GM23338 (cell line): ENCODE results near the gene RYR2. TPM values are rescaled to one million over a fixed set of nuclear protein-coding genes. Genes with fewer than 3 reads are reported as not detected.
"Not testable (repeated sequence)": the region's sequence is repeated elsewhere in the genome, so short reads cannot be mapped to it uniquely, and the experiment has no call there.

Experiments used
- ATAC-seq: fragments of 200-7000 bp; cut with Tn5 transposase; 3 replicates; pipeline ENCODE4 v1.9.1; 2020
- DNase-seq: peaks from one replicate; pipeline ENCODE4 v3.0.0-alpha.2; 2015; ENCODE audit warnings: low spot score
- H2AFZ ChIP-seq: fragments of 200-600 bp; sonication (generic); 2 replicates; pipeline ENCODE4 v1.8.0; 2016; ENCODE audit warnings: antibody characterized with exemption, mild to moderate bottlenecking, moderate library complexity
- H3F3A ChIP-seq: fragments of 200-600 bp; sonication (generic); replicated peaks from 2 replicates; pipeline ENCODE4 v1.8.0; 2017; ENCODE audit warnings: antibody characterized with exemption, mixed run types, low read depth
- H3K27ac ChIP-seq: fragments of 200-600 bp; sonication (generic); 2 replicates; pipeline ENCODE4 v1.6.1; 2016; ENCODE audit warnings: low read depth
- H3K27me3 ChIP-seq: fragments of 200-600 bp; sonication (generic); 2 replicates; pipeline ENCODE4 v1.8.0; 2016; ENCODE audit warnings: mild to moderate bottlenecking, mixed run types, moderate library complexity; ENCODE audit not compliant: insufficient read depth
- H3K36me3 ChIP-seq: fragments of 200-600 bp; sonication (generic); 2 replicates; pipeline ENCODE4 v1.8.0; 2016; ENCODE audit warnings: mild to moderate bottlenecking; ENCODE audit not compliant: insufficient read depth
- H3K4me1 ChIP-seq: fragments of 200-600 bp; sonication (generic); 2 replicates; pipeline ENCODE4 v1.8.0; 2016; ENCODE audit warnings: mild to moderate bottlenecking, moderate library complexity; ENCODE audit not compliant: insufficient read depth
- H3K4me2 ChIP-seq: fragments of 200-600 bp; sonication (generic); 2 replicates; pipeline ENCODE4 v1.7.1; 2017; ENCODE audit warnings: mixed run types
- H3K4me3 ChIP-seq: fragments of 200-600 bp; sonication (generic); 2 replicates; pipeline ENCODE4 v1.6.1; 2016; ENCODE audit warnings: mixed run types
- H3K79me2 ChIP-seq: fragments of 200-600 bp; sonication (generic); replicated peaks from 2 replicates; pipeline ENCODE4 v1.8.0; 2017; ENCODE audit warnings: mild to moderate bottlenecking; ENCODE audit not compliant: insufficient read depth
- H3K9me2 ChIP-seq: fragments of 200-600 bp; sonication (generic); 2 replicates; pipeline ENCODE4 v1.8.0; 2017; ENCODE audit not compliant: insufficient read depth
- H4K20me1 ChIP-seq: fragments of 200-600 bp; sonication (generic); replicated peaks from 2 replicates; pipeline ENCODE4 v1.8.0; 2017; ENCODE audit warnings: mild to moderate bottlenecking; ENCODE audit not compliant: insufficient read depth
- H3K27ac Mint-ChIP-seq: 2 replicates; pipeline ENCODE4 v1.8.0; 2020; ENCODE audit warnings: inconsistent platforms, mild to moderate bottlenecking, moderate library complexity, mixed read lengths
- H3K27me3 Mint-ChIP-seq: 3 replicates; pipeline ENCODE4 v1.8.0; 2022; ENCODE audit warnings: low read depth, mild to moderate bottlenecking, moderate library complexity, mixed read lengths, inconsistent platforms; ENCODE audit not compliant: insufficient read depth, poor library complexity
- H3K36me3 Mint-ChIP-seq: 3 replicates; pipeline ENCODE4 v1.8.0; 2021; ENCODE audit warnings: low read depth, mild to moderate bottlenecking, inconsistent platforms, moderate library complexity, mixed read lengths
- H3K4me1 Mint-ChIP-seq: 3 replicates; pipeline ENCODE4 v1.8.0; 2020; ENCODE audit warnings: mild to moderate bottlenecking, inconsistent platforms, mixed read lengths
- H3K4me3 Mint-ChIP-seq: 3 replicates; pipeline ENCODE4 v1.8.0; 2021; ENCODE audit warnings: moderate library complexity, mild to moderate bottlenecking, inconsistent platforms, mixed read lengths
- H3K9me3 Mint-ChIP-seq: 3 replicates; pipeline ENCODE4 v1.8.0; 2020; ENCODE audit warnings: moderate library complexity, mild to moderate bottlenecking, inconsistent platforms, mixed read lengths
- CREB1 ChIP-seq: fragments of 250-450 bp; sonication (Bioruptor Pico); IDR thresholded peaks from 2 replicates; pipeline ENCODE4 v1.5.0; 2020; ENCODE audit warnings: low read depth, mild to moderate bottlenecking, moderate library complexity
- EZH2 ChIP-seq: fragments of 200-600 bp; sonication (generic); IDR thresholded peaks from one replicate; pipeline ENCODE4 v1.8.0; 2017; ENCODE audit warnings: antibody characterized with exemption, mild to moderate bottlenecking, low read depth; ENCODE audit not compliant: unreplicated experiment
- EZH2phosphoT487 ChIP-seq: fragments of 200-600 bp; sonication (generic); IDR thresholded peaks from one replicate; pipeline ENCODE4 v1.8.1; 2018; ENCODE audit warnings: antibody characterized with exemption; ENCODE audit not compliant: unreplicated experiment
- JUNB ChIP-seq: IDR thresholded peaks from one replicate; pipeline ENCODE4 v1.6.1; 2016; ENCODE audit warnings: antibody characterized with exemption; ENCODE audit not compliant: unreplicated experiment
- NANOG ChIP-seq: IDR thresholded peaks from 2 replicates; pipeline ENCODE4 v1.6.1; 2016; ENCODE audit warnings: antibody characterized with exemption, borderline replicate concordance
- ZNF114 ChIP-seq: fragments of 250-450 bp; sonication (Bioruptor Pico); IDR thresholded peaks from 2 replicates; pipeline ENCODE4 v1.5.0; 2020; ENCODE audit warnings: mild to moderate bottlenecking, moderate library complexity
- polyA plus RNA-seq: library from polyadenylated mRNA; unstranded; fragments of >200 nt; fragmentation: Nextera tagmentation; extraction: Ambion mirVana; gene quantifications from 2 replicates; pipeline ENCODE4 v1.2.1, GENCODE V29; 2016
- total RNA-seq: library from RNA; depleted of rRNA; stranded (reverse); fragments of >200 nt; shearing (Covaris generic); gene quantifications from 2 replicates; pipeline ENCODE4 v1.2.3, GENCODE V29; 2014
- TF ChIP-seq, protein P1 (sequence below), 2 experiments: fragments of 200-600 bp in 1 of 2; sonication (generic) in 1 of 2; conservative IDR thresholded peaks; 2 replicates each; pipeline versions ENCODE4 v1.5.1 to v1.6.1; 2016 to 2017; ENCODE audit warnings: antibody characterized with exemption in 2 of 2, low read depth in 2 of 2, mild to moderate bottlenecking in 2 of 2, moderate library complexity in 1 of 2

Gene RYR2
- total and polyA plus RNA-seq, 2 experiments from 2014 or later = 8.9 to 10.0 TPM

- TF ChIP-seq NANOG (no peak), JUNB (no peak), CREB1 (CRISPR knock-in tag) (no peak), EZH2 (no peak)
Measured at GRCh38 chr1:237590386-237590785, 548.4 kb downstream of the RYR2 start (continued).

DNA sequence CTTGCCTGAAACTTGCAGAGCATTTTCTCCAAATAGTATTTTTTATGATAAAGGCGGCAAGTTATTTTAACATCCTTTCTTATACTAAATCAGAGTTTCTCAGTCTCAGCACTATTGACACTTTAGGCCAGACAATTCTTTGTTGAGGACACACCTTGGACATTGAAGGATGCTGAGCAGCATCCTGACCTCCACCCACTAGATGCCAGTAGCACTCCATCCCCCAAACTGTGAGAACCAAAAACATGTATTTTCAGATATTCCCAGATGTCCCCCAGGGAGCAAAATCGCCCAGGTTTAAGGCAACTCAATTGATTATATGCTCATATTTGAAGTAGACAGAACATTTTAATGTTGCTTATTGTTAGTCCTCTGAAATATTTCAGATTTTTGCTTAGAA lies 549.4 kb downstream of the RYR2 start:
- Mint-ChIP-seq H3K4me3 (no peak overlapping the region), H3K9me3 (peaks cover 4% of the 10 kb centered on the region; the same call in 1 of the 3 replicates), H3K36me3 (peaks cover 12% of the 10 kb centered on the region; the same call in 2 of the 3 replicates), H3K27me3 (no peaks in the 10 kb centered on the region), H3K27ac (no peak overlapping the region), H3K4me1 (no peaks in the 10 kb centered on the region)
- no peaks in the 10 kb centered on the region for H3K79me2 ChIP-seq
- no peaks in the 10 kb centered on the region for H3K36me3 ChIP-seq
- TF ChIP-seq ZNF114 (CRISPR knock-in tag) (no peak), CREB1 (CRISPR knock-in tag) (no peak), EZH2phosphoT487 (no peak), NANOG (no peak)
- TF ChIP-seq, protein P1, sequence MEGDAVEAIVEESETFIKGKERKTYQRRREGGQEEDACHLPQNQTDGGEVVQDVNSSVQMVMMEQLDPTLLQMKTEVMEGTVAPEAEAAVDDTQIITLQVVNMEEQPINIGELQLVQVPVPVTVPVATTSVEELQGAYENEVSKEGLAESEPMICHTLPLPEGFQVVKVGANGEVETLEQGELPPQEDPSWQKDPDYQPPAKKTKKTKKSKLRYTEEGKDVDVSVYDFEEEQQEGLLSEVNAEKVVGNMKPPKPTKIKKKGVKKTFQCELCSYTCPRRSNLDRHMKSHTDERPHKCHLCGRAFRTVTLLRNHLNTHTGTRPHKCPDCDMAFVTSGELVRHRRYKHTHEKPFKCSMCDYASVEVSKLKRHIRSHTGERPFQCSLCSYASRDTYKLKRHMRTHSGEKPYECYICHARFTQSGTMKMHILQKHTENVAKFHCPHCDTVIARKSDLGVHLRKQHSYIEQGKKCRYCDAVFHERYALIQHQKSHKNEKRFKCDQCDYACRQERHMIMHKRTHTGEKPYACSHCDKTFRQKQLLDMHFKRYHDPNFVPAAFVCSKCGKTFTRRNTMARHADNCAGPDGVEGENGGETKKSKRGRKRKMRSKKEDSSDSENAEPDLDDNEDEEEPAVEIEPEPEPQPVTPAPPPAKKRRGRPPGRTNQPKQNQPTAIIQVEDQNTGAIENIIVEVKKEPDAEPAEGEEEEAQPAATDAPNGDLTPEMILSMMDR (conservative IDR thresholded peaks at IDR 0.05; ENCODE audit: low read depth in 2 of 2) = peak; percentile 32 to 49; a peak in 3 of 4 replicates
- H2AFZ ChIP-seq = no peak overlapping the region
- no peaks in the 10 kb centered on the region for H4K20me1 ChIP-seq
- no peaks in the 10 kb centered on the region for H3K9me2 ChIP-seq
- H3K4me2 ChIP-seq = no peak overlapping the region
- DNase-seq (no peak), ATAC-seq (no peak)
- no peaks in the 10 kb centered on the region for H3K27me3 ChIP-seq
- H3K4me3 ChIP-seq = no peak overlapping the region
- H3K4me1 ChIP-seq = no peaks in the 10 kb centered on the region
- no peak overlapping the region for H3K27ac ChIP-seq
- no peaks in the 10 kb centered on the region for H3F3A ChIP-seq

GRCh38 chr1:237603036-237603568 lies 561.1 kb downstream of the RYR2 start:
- ATAC-seq, H2AFZ ChIP-seq, H3K4me2 ChIP-seq, H3K27me3 Mint-ChIP-seq, H3K27ac Mint-ChIP-seq, H3K79me2 ChIP-seq, H3F3A ChIP-seq, H3K9me2 ChIP-seq, H3K4me3 ChIP-seq, DNase-seq, H4K20me1 ChIP-seq, H3K4me3 Mint-ChIP-seq, H3K4me1 ChIP-seq, H3K4me1 Mint-ChIP-seq, H3K27ac ChIP-seq, H3K27me3 ChIP-seq, H3K36me3 ChIP-seq: not testable (repeated sequence)
- peaks cover 22% of the 10 kb centered on the region for H3K36me3 Mint-ChIP-seq
- peaks cover 10% of the 10 kb centered on the region; the same call in 2 of the 3 replicates for H3K9me3 Mint-ChIP-seq
